HG02588 (cell line): ENCODE results near the gene SOSTDC1.
"Not testable (repeated sequence)": the region's sequence is repeated elsewhere in the genome, so short reads cannot be mapped to it uniquely, and the experiment has no call there.

Source experiments
- ATAC-seq: cut with Tn5 transposase; IDR thresholded peaks from one replicate; pipeline ENCODE4 v1.9.1; 2021; ENCODE audit warnings: mild to moderate bottlenecking, moderate library complexity; ENCODE audit not compliant: unreplicated experiment

SOSTDC1 gene

GRCh38 chr7:16463520-16463919 lies 2.0 kb downstream of the SOSTDC1 start:
- no peak for ATAC-seq

DNA sequence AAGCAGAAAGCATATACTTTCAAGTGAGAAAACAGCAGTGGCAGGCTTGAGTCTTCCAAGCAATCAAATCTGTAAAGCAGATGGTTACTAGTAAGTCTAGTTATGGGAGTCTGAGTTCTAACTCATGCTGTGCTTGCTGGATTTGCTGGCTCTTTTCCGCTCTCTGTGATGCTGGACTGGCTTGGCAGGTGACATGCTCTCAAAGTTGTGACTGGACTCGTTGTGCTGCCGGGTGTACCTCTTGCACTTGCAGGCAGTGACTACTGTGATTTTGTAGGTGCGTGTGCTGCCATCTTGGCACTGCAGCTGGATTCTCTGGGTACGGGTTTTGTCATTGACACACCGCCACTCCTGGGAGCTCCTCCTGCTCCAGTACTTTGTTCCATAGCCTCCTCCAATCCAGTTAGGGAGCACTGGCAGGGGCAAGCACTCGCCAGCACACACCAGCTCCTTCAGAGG lies 3.1 kb downstream of the SOSTDC1 start:
- no peak for ATAC-seq

DNA sequence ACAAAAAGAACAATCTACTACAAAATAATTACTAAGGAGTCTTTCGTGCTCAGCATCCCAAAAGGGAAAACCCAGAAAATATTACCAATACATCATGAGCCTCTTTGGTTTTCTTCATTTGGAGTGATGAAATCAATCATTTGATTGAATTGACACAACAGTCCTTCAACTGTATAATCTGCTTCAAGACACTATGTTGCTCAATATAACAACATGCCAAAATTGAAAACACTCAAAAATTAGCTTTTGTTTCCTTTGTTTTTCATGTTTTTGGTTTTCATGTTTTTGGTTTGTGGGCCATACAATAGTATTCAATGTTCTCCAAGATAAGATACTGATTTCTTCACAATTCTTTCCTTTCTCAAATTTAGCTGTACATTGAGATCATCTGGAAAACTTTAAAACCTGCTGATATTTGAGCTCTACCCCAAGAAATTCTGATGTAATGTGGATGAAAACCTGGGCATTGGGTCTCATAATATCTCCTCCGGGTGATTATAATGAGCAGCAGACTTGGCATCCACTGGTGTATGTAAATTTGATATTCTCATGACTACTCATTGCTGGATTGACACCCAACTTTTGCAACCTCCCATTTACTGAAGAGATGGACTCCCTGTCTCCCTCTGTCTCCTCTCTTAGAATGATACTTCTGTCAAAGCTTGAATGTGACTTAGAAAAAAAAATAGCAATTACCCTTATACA lies 4.6 kb downstream of the SOSTDC1 start:
- ATAC-seq, result no peak

- not testable (repeated sequence) for ATAC-seq
Observed at GRCh38 chr7:16456303-16456702, 9.2 kb downstream of the SOSTDC1 start.

DNA sequence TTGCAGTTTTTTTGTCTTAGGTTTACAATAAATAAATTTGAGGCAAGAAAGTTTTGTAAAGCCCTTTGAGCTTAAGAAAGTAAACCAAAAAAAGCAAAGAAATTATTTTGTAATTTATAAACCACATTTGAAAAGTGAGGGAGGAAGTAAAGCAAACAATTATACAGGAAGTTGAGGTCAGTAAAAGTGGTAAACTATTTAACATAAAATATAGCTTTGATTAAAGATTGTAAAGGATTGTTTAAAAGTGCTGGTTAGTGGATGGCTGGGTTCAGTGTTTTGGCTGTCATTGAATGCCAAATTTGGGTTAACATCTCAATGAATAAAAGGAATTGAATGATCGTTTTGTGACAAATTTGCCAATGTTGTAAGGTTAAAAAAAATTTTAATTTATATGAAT lies 9.9 kb downstream of the SOSTDC1 start:
- no peak for ATAC-seq

GRCh38 chr7:16450366-16450765 lies 15.2 kb downstream of the SOSTDC1 start:
- no peak for ATAC-seq

DNA sequence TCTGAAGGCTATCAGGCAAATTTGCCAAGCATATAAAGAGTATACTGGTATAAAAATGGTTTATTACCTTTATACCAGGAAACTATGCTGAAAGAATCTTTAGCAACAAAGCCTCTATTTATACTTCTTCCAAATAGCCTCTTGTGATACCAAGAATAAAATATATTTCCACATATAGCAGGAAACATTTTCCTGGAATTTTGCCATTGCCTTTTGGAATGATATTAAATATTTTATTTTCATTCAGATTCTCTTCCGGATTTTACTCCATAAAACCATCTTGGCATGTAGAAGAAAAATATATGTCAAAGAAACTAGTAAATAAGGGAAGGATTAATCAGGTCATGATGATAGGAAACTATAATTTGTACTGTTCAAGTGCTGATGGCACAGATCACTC lies 17.7 kb downstream of the SOSTDC1 start:
- ATAC-seq, result no peak

DNA sequence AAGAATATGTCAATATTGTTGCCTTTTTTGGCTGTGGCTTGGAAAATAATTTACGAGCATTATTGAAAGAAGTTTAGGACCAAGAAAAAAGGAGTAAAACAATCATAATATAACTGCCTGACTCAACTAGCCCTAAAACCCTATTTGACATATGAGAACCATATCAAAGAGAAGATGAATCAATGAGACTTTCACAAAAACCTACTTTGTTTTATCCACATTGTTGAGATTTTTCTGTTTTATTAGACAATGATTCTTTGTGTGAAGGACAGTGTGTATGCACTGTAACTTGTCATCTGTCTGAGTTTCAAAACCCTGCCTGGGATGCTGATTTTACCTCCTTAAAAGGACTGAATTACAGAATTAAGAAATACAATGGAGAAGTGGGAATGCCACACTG lies 19.0 kb downstream of the SOSTDC1 start:
- ATAC-seq, result no peak

- not testable (repeated sequence) for ATAC-seq
Observed at GRCh38 chr7:16443871-16444270, 21.7 kb downstream of the SOSTDC1 start.

GRCh38 chr7:16438988-16439387 lies 26.6 kb downstream of the SOSTDC1 start:
- no peak for ATAC-seq

DNA sequence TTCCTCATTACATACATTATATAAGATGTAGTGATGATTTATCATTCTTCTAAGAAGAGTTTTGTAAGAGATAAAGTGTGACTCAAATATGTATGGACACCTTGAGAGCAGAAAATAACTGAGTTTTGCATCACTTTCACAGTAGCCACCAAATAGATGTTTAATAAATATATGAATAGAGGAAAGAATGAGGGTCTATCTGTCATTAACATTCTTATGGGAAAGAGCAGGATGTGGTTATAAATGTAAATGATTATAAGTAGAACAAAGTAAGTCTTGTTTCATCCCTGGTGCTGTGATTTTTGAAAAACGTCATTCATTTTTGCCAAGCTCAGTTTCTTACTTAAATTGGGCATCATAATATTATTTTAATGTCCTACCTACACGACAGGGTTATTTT lies 29.2 kb downstream of the SOSTDC1 start:
- no peak for ATAC-seq

DNA sequence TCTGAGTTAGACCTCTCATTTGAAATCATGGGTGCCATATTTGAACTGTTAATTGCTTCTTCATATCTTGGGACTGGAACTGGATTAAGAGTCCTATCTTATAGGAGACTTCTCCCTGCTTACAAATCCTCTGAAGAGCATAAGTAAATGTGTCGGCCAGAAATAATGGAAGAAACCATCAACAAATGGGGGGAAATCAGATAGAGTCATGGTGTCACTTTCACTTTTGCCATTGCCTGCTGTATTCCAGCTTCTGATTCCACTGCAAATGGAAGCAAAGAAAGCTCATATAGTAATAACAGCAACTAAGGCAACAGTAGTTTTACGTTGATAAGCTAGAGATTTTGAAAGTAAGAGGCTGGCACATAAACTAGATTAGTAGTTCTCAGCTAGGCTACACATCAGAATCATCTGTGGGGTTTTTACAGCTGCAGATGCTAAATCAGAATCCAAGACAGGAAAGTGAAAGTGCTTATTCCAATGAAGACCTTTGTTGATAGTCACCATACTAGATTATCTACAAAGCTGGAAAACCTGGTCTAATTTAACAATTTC lies 31.9 kb downstream of the SOSTDC1 start:
- ATAC-seq, result no peak

GRCh38 chr7:16432425-16432731 lies 33.2 kb downstream of the SOSTDC1 start:
- no peak for ATAC-seq

DNA sequence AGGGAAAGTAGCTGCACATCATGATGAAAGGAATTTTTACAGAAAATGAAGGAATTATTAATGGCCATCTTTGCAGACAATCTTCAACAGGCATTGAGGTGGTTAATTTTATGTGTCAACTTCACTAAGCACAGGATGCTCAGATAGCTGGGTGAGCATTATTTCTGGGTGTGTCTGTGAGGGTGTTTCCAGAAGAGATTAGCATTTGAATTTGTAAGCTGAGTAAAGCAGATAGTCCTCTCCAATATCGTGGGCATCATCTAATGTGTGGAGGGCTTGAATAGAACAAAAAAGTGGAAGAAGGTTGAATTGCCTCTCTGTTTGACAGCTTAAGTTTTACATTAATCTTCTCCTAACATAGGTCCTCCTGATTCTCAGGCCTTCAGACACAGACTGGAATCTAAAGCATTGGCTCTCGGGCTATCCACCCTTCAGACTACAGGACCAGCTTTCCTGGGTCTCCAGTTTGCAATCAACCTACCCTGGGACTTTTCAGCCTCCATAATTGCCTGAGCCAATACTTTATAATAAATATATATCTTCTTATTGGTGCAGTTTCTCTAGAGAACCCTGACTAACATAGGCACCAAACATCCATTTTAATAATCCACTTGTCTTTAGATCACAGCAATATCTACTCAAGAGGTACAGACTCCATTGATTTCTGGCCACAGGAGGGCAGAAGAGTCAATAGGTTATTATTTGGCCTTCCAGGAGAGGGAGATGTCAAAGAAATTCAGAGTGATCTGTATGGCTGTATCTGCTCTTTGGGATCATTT lies 33.7 kb downstream of the SOSTDC1 start:
- no peak for ATAC-seq

DNA sequence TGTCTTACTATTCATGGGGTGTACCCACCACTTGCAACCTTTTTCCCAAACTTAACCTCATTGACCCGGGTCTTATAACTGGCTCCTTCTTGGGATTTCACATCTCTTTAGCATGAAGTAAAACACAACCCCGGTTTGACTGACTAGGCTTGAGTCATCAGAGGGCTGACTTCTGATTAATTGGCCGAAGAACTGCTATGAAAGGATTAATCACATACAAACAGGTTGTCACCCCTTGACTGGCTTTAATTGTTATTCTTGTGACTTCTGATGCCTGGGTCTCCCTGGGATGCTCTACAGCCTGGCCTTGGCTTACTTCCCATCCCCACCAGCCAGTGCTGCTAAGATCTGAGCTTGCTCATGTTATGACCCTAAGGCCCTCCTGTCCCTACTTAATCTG lies 35.4 kb downstream of the SOSTDC1 start:
- ATAC-seq, result no peak

DNA sequence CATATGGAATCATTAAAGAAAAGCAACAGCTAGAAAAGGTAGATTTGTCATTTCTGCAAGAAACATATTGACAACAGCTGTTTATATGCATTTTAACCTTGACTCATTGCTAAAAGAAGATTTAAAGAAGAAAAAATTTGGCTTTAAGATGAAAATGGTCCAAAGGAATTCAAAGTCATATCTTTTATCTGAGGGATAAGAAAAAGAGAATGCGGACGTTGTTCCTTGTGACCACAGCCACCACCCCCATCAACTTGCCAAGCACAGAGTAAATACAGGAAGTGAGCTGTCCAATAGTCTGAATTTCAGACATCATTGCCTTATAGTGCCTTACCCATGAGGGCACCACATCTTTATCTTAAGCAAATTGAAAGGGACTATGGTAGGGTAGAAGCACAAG lies 36.9 kb downstream of the SOSTDC1 start:
- no peak for ATAC-seq

GRCh38 chr7:16428182-16428581 lies 37.4 kb downstream of the SOSTDC1 start:
- no peak for ATAC-seq

DNA sequence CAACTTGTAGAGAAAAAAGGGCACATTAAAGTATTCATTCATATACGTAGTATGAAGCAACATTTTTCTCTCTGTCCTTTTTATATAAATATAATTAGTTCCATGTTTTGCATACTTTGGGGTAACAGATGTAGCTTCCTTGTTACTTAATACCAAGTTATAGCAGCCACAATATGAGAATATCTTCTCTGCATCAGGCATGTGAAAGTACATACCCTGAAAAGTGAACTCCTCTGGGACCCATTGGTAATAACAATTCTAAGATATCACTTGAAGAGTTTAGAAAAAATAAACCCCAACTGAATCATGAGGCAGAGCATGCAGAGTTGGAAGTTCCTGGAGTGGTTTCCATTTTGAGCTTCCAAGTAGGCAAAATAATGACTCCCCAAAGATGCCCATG lies 41.8 kb downstream of the SOSTDC1 start:
- ATAC-seq, result no peak

GRCh38 chr7:16422917-16423316 lies 42.6 kb downstream of the SOSTDC1 start:
- no peak for ATAC-seq

- no peak for ATAC-seq
Observed at GRCh38 chr7:16422103-16422435, 43.5 kb downstream of the SOSTDC1 start.

GRCh38 chr7:16421333-16422102 lies 44.0 kb downstream of the SOSTDC1 start, which contains the start of gene CRPPA:
TSS of gene CRPPA (minus strand) at chr7:16421538. CDS start at chr7:16421322, 216 bp downstream.
- peak; percentile 35 for ATAC-seq
